8988T (cell line): ENCODE measurements around the gene ADAM8.
A peak's percentile ranks its signal among the peaks of the same experiment; 100 is the strongest.

Source experiments
- DNase-seq: peaks from one replicate; pipeline ENCODE4 v3.0.0; 2011

Gene ADAM8

DNA sequence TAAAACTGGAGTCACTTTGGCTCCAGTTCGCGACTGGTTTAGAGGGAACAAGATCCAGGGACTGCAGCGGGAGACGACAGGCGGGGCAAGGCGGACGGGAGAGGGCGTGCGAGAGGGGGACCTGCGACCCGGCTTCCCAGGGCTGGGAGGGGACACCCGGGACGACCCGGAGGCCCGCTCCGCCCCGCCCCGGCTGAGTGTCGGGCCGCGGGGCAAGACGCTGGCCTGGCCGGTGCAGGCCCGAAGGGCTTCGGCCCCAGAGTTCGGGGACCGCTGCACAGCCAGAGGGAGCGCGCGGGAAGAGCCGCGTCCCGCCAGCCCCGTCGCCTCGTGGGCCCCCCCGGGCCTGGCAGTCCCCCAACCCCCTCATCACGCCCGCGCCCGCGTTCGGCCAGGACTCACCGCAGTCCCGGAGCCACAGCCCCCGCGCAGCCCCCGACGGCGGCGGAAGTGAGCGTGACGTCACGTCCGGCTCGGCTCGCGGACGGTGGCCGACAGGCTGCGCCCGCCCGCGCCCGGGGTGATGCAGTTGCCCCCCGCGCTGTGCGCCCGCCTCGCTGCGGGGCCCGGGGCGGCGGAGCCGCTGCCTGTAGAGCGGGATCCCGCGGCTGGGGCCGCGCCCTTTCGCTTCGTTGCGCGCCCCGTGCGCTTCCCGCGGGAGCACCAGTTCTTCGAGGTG is 31.9 kb upstream of the ADAM8 start, which contains the start of the genes TUBGCP2 and ZNF511:
TUBGCP2 (minus strand) TSS at position 452 of the 679 bp plus-strand sequence. CDS start 5,931 bp downstream, outside the sequence.
ZNF511 (plus strand) TSS at position 494 of the 679 bp plus-strand sequence; CDS start at position 524, 30 bp downstream.
- DNase-seq = no peak

- DNase-seq = no peak
Observed at GRCh38 chr10:133307776-133308420, 31.2 kb upstream of the ADAM8 start.

- no peak for DNase-seq
Observed at GRCh38 chr10:133306941-133307379, 30.3 kb upstream of the ADAM8 start.

DNA sequence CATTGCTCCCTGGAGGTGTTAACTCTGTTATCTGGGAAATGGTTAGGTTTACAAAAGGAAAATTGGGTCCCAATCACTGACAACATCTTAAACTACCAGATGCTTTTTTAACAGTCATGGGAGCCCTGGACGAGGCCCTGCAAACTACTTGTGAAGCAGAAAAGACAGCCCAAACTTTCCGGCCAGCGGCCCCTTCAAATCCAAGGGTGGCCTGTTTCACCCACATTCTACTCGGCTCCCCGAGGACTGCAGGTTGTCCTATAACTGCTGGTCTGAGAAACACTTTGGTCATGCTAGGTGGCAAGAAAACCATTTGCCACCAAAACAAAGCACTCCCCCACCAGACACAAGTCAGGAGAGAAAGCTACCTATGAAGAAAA is 29.4 kb upstream of the ADAM8 start:
- DNase-seq = no peak

GRCh38 chr10:133303206-133303605 is 26.5 kb upstream of the ADAM8 start:
- DNase-seq = no peak

GRCh38 chr10:133302230-133302629 is 25.6 kb upstream of the ADAM8 start:
- no peak for DNase-seq

DNA sequence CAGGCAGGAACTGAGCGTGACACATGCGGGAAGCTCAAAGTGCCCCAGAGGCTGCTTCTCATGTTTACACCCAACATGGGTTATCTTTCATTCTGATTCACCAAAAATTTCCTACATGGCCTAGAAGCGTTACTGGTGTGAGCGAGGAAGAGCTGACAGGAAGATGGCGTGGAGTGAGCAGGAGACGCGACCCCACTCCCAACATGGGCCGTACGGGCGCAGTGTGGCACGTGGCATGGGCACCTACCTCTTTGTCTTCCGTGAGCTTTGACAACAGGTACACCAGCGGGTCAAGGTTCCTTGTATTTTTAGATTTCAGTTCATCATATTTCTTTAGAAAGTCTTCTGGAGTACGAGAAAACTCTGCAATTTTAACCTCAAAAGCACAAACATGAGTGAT is 23.1 kb upstream of the ADAM8 start:
- DNase-seq = no peak

DNA sequence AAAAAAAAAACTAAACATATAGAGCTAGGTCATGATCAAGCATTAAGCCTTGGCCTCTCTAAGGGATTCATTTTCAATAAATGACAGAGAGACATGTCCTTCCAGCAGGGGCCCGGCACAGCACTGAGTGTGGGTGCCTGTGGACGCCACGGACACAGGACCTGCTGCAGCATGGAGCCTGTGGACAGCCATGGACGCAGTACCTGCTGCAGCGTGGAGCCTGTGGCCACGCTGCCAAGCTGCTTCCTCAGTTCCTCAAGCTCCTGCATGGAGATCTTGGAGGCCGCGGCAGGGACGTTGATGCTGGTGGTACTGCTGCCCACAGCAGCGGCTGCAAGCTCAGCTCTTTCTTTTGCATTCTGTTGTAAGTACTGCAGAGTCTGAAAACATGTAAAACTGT is 22.6 kb upstream of the ADAM8 start:
- no peak for DNase-seq

DNA sequence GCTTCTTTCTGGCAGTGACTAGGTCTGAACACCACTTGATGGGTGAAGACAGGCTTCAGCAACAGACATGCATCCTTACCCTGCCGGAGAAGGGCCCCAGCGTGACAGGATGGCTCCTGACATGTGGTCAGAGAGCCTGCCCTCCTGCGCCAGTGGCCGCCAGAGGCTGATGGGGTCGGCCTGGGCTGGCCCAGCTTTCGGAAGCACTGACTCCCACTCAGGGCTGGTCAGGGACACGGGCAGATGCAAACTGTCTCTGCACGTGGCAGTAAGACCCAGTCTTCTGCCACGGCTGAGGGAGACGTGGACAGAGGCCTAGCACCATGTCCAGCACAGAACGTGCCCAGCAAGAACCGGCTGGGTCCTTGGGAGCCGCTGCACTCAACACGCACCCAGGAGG is 21.8 kb upstream of the ADAM8 start:
- no peak for DNase-seq

- no peak for DNase-seq
Observed at GRCh38 chr10:133297504-133297903, 20.8 kb upstream of the ADAM8 start.

DNA sequence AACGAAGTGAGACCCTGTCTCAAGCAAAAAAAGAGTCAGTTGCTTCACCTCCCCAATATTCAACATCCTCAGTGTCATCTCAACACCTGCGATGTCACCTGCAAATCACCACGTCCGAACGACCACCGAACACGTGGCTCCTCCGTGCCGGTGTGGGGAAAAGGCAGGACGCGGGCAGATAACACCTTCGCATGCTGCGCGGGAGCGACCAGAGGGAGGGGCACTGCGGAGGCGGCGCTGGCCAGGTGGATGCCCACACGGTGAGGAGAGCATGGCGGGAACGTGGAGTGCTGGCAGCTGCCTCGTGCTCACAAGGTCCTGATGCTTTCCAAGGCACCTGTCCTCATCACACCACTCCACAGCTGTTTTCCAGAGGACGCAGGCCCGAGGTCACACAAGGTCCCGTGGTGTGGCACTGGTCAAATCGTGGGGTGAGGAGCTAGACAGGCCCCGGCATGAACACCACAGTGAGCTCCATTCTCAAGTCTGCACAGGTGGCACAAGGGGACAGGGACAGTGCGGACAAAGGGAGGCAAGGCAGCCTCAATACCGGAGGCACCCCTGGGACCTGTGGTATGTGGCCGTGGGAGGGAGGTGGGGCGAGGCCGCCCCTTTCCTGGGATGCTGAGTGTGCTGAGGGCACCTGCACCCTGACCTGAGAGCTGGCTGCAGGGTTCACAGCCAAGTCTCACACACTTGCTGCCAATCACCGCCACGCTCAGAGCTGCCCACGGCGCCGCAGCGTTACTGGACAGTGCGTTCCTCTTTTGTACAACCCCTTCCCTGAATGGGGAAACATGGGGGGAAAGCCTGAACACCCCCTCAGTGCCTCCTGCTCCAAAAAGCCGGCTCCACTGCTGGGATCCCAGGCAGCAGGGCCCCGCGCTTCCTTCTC is 19.0 kb upstream of the ADAM8 start:
- DNase-seq = no peak

DNA sequence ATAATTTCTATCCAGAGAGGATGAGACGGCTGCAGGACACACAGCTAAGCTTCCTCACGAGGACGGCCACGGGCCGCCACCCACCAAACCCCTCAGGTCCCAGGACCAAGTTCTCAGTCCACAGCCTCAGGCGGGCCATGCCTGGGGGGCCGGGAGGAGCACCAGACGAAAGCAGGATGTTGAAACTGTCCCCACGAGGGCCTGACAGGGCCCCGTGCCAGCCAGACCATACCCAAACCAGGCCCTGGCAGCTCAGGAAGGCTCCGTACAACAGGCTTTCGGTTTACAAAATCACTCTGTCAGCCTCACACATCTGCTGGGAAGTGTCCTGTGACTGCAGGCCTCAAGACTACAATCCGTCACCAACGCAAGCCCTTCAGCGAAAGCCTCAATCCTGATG is 17.5 kb upstream of the ADAM8 start:
- DNase-seq = no peak

- DNase-seq = no peak
Observed at GRCh38 chr10:133293810-133294119, 17.1 kb upstream of the ADAM8 start.

- peak; percentile 94 for DNase-seq
Observed at GRCh38 chr10:133292919-133293809, 16.5 kb upstream of the ADAM8 start.

DNA sequence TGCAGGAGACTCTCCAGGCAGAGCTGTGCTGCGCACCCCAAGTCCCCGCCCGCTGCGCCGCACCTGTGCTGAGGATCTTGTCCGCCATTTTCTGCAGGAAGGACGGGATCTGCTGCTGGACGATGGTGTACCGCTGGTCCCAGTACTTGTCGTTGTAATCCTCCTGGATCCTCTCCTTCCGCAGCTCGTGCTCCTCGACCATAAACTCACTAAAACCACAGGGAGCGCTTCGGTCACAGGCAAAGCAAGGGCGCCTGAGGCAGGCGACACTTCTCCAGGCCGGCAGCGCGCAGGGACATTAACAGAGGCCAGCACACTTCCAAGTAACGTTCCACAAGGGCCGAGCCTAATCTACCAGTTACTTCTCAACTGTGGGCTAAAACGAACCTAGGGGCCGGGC is 13.1 kb upstream of the ADAM8 start:
- DNase-seq = no peak

- DNase-seq = no peak
Observed at GRCh38 chr10:133287832-133288500, 11.3 kb upstream of the ADAM8 start.

DNA sequence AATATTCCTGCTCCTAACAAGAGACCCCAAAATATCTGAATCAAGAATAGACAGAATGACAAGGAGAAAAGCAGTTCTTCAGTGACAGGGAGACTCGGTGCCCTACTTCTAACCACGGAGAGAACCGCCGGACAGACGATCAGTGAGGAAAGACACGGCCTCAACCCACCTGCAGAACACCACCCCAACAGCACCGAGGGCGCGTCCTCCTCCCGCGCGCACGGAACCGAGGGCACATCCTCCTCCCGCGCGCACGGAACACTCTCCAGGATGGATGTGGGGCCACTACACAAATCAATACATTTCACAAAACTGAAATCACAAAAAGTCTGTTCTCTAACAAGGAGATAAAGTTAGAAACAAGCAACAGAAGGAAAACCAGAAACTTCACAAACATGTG is 9.7 kb upstream of the ADAM8 start:
- no peak for DNase-seq

DNA sequence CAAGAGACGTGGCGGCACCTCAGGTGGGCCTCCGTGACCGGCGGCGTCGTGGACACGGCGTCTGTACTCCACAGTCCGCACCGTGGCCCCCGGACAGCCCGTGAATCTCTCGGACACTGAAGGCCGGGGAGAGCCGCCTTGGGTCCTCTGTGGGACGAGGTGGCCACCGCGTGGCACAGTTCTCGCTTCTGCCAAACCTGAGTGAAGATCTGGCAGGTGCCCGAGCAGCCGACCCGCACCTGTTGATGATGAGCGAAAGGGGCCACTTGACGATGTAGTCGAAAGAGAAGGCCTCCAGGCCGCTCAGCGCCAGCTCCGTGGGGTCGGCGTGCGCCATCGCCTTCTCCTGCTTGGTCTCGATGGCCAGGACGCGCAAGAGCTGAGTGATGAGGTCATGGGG is 8.5 kb upstream of the ADAM8 start:
- DNase-seq = no peak

GRCh38 chr10:133283931-133284330 is 7.3 kb upstream of the ADAM8 start:
- DNase-seq = no peak

GRCh38 chr10:133282846-133283390 is 6.2 kb upstream of the ADAM8 start:
- no peak for DNase-seq

DNA sequence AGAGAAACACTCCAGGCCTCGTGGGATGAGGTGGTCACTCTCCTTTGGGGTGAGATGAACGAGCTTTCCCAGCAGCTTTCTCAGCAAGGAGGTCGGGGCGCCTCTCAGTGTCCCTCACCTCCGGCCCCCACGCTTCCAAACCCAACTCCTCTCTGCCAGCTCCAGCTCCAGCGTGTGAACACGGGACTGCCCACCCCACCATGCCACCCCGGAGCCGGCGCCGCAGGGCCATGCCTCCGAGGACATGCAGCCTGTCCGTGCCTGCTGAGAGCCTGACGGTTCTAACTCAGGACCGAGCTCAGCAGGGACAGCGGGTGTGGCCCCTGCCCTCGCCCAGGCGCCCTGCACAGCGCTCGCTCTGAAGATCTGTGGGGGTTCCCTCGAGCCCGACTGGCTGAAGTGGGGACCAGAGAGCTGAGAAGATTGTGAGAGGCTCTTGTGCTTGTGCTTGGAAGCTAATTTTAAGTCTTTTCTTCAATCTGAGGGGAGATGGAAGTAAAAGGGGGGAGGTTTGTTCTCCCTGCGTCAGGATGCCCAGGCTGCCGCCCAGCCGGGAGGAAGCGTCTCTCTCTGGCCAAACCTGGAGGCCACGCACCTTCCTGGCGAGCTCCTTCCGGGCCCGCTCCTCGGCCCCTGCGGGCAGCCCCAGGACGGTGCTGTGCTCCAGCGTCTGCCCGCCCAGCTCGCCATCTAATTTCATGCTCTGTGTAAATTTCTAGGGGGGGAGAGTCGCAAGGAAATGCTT is 5.1 kb upstream of the ADAM8 start:
- peak; percentile 15 for DNase-seq
